NCI-H526 (cell line): ENCODE data around the gene CEBPE.
"Not testable (repeated sequence)": the region's sequence is repeated elsewhere in the genome, so short reads cannot be mapped to it uniquely, and the experiment has no call there.

ENCODE experiments used
- DNase-seq, 2 experiments: peaks; one replicate each; lab custom pipeline; 2025; lab: John Stamatoyannopoulos, UW

Gene CEBPE

GRCh38 chr14:23121361-23121771 is 2.3 kb upstream of the CEBPE start:
- DNase-seq: no peak

GRCh38 chr14:23120541-23121251 is 1.6 kb upstream of the CEBPE start:
- peak; percentile 68 to 91 for DNase-seq

- DNase-seq: no peak
Observed at GRCh38 chr14:23119363-23120327, 590 bp upstream of the CEBPE start.

- no peak for DNase-seq
Observed at GRCh38 chr14:23117371-23118020, 1.6 kb downstream of the CEBPE start.

GRCh38 chr14:23115918-23116317 is 3.1 kb downstream of the CEBPE start:
- no peak for DNase-seq

GRCh38 chr14:23115039-23115731 is 3.9 kb downstream of the CEBPE start:
- no peak for DNase-seq

- no peak for DNase-seq
Observed at GRCh38 chr14:23114669-23115038, 4.4 kb downstream of the CEBPE start.

- DNase-seq: no peak
Observed at GRCh38 chr14:23114120-23114458, 5.0 kb downstream of the CEBPE start.

- no peak for DNase-seq
Observed at GRCh38 chr14:23113431-23114119, 5.5 kb downstream of the CEBPE start.

GRCh38 chr14:23112359-23113178 is 6.5 kb downstream of the CEBPE start:
- DNase-seq: no peak

GRCh38 chr14:23110579-23111365 is 8.3 kb downstream of the CEBPE start:
- no peak for DNase-seq

- DNase-seq: no peak
Observed at GRCh38 chr14:23109769-23110168, 9.3 kb downstream of the CEBPE start.

- not testable (repeated sequence) for DNase-seq
Observed at GRCh38 chr14:23108169-23108568, 10.9 kb downstream of the CEBPE start.

GRCh38 chr14:23107620-23108019 is 11.4 kb downstream of the CEBPE start:
- not testable (repeated sequence) for DNase-seq

- DNase-seq: no peak
Observed at GRCh38 chr14:23106747-23107045, 12.4 kb downstream of the CEBPE start.

- DNase-seq: no peak
Observed at GRCh38 chr14:23105348-23105824, 13.7 kb downstream of the CEBPE start.

GRCh38 chr14:23104591-23105347 is 14.3 kb downstream of the CEBPE start, which contains the start of gene CIROP:
CIROP (minus strand) TSS chr14:23104989; CDS start chr14:23104920, 69 bp downstream.
- no peak for DNase-seq

- DNase-seq: no peak
Observed at GRCh38 chr14:23104070-23104590, 14.9 kb downstream of the CEBPE start.

GRCh38 chr14:23103581-23103980 is 15.5 kb downstream of the CEBPE start:
- no peak for DNase-seq
